HG03521 (cell line): ENCODE data around the gene ART1.

ENCODE experiments used
- ATAC-seq: cut with Tn5 transposase; IDR thresholded peaks from one replicate; pipeline ENCODE4 v1.9.1; 2021; ENCODE audit warnings: mild to moderate bottlenecking, moderate library complexity; ENCODE audit not compliant: unreplicated experiment

ART1 gene

GRCh38 chr11:3710485-3711259 is 65.7 kb downstream of the ART1 start:
- ATAC-seq = no peak

GRCh38 chr11:3712274-3712673 is 67.3 kb downstream of the ART1 start:
- ATAC-seq = no peak
